Measurements from ENCODE around the gene VARS1.
"Not testable (repeated sequence)": the region's sequence is repeated elsewhere in the genome, so short reads cannot be mapped to it uniquely, and the experiment has no call there.

Gene VARS1

DNA sequence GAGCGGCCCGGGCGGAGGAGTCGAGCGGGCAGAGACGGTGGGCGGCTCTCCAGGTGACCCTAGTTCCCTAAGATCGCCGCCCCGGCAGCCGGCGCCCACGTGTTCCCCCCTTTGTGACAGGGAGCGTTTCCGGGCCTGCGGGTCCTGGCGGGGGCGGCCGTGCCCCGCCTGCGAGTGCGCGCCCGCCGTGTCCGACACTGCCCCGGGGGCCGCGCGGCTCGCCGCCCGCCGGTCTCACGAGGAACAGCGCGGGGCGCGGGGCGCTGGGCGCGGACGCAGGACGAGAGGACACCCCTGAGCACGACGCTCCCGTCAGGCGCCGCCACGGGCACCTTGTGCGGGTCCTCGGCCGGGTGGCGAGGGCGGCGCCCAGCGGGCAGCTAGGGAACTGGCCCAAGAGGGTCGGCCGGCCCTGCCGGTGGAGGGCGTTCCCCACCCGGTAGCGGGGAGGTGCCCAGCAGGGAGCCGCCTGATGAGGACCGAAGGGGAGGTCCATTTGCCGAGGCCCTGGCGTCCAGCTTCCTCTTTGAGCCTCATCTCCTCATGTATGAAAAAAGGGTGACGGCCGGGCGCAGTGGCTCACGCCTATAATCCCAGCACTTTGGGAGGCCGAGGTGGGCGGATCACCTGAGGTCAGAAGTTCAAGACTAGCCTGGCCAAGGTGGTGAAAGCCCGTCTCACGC, at the start of gene VARS1:
Gene VARS1, minus strand, starts transcription at position 137 of the 683 bp plus-strand sequence. CDS start 535 bp downstream, outside the sequence.
- in situ Hi-C loops (cut with MboI; ENCODE audit: low sequenced_read_pairs): no loop called here

DNA sequence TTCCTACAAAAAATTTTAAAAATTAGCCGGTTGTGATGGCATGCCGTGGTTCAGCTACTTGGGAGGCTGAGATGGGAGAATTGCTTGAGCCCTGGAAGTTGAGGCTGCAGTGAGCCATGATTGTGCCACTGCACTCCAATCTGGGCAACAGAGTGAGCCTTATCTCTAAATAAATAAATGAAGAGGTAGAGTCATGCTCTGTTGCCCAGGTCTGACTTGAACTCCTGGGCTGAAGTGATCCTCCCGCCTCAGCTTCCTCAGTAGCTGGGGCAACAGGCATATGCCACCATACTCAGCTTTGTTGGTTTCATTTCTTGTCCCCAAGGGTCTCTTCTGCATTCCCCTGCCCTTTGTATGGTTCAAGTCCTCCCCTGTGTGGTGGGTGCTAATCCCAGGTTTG, 49.0 kb upstream of the VARS1 start:
- in situ Hi-C loops (cut with MboI; ENCODE audit: low sequenced_read_pairs): no loop called here

DNA sequence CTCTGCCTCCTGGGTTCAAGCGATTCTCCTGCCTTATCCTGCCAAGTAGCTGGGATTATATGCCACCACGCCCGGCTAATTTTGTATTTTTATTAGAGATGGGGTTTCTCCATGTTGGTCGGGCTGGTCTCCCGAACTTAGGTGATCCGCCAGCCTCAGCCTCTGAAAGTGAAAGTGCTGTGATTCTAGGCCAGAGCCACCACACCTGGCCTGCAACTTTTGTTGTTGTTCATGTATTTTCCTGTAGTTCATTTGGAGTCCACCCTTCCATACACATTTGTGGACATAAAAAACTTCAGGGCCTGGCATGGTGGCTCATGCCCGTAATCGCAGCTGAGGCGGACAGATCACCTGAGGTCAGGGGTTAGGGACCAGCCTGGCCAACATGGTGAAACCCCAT, 46.5 kb upstream of the VARS1 start:
- in situ Hi-C loops (cut with MboI; ENCODE audit: low sequenced_read_pairs): no loop called here

DNA sequence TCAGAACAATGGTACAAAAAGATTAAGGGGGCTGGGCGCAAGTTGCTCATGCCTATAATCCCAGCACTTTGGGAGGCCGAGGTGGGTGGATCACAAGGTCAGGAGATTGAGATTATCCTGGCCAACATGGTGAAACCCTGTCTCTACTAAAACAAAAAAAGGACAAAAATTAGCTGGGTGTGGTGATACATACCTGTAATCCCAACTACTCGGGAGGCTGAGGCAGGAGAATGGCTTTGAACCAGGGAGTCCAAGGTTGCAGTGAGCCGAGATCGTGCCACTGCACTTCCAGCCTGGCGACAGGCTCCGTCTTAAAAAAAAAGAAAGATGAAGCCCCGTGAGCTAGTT, 44.2 kb upstream of the VARS1 start:
- in situ Hi-C loops (cut with MboI; ENCODE audit: low sequenced_read_pairs): not testable (repeated sequence)

DNA sequence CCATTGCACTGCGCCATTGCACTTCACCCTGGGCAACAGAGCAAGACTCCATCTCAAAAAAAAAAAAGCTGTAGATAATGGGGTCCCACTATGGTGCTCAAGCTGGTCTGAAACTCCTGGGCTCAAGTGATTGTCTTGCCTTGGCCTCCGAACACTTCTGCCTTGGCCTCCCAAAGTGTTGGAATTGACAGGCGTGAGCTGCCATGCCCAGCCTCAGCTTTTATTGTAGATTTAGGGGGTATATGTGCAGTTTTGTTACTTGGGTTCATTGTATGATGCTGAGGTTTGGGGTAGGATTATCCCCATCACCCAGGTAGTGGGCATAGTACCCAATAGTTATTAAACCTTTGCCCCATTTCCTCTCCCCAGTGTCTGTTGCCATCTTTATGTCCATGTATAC, 43.4 kb upstream of the VARS1 start:
- in situ Hi-C loops (cut with MboI; ENCODE audit: low sequenced_read_pairs): no loop called here

DNA sequence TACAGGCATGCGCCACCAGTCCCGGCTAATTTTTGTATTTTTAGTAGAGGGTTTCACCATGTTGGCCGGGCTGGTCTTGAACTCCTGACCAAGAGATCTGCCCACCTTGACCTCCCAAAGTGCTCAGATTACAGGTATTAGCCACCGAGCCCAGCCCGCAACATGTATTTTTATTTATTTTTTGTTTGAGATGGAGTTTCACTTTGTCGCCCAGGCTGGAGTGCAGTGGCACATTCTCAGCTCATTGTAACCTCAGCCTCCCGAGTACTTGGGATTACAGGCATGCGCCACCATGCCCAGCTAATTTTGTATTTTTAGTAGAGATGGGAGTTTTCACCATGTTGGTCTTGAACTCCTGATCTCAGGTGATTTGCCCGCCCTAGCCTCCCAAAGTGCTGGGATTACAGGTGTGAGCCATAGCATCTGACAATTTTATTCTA, 42.6 kb upstream of the VARS1 start:
- in situ Hi-C loops (cut with MboI; ENCODE audit: low sequenced_read_pairs): not testable (repeated sequence)

DNA sequence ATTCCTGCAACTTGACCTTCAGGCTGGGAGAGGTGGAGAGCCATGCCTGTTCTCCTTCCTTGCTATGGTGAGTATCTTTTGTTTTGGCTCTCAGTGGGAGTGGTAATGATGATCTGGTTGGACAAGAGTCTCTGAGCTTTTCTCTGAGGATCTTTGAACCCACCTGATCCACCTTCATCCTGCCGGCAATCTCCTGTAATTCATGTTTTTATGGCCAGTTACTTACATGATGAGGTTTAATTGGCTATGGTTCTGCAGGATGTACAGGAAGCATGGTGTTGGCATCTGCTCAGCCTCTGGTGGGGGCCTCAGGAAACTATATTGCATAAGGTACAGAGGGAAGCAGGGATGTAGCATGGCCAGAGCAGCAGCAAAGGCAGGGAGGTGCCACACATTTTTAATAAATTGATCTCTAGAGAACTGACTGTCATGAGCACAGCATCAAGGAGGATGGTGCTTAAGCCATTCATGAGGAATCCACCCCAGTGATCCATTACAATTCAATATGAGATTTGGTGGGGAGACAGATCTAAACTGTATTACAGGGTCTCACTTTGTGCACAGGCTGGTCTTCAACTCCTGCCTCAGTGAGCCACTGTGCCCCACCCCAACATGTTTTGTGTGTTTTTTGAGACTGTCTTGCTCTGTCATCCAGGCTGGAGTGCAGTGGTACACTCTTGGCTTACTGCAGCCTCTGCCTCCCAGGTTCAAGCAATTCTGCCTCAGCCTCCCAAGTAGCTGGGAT, 42.0 kb upstream of the VARS1 start:
- in situ Hi-C loops (cut with MboI; ENCODE audit: low sequenced_read_pairs): no loop called here

DNA sequence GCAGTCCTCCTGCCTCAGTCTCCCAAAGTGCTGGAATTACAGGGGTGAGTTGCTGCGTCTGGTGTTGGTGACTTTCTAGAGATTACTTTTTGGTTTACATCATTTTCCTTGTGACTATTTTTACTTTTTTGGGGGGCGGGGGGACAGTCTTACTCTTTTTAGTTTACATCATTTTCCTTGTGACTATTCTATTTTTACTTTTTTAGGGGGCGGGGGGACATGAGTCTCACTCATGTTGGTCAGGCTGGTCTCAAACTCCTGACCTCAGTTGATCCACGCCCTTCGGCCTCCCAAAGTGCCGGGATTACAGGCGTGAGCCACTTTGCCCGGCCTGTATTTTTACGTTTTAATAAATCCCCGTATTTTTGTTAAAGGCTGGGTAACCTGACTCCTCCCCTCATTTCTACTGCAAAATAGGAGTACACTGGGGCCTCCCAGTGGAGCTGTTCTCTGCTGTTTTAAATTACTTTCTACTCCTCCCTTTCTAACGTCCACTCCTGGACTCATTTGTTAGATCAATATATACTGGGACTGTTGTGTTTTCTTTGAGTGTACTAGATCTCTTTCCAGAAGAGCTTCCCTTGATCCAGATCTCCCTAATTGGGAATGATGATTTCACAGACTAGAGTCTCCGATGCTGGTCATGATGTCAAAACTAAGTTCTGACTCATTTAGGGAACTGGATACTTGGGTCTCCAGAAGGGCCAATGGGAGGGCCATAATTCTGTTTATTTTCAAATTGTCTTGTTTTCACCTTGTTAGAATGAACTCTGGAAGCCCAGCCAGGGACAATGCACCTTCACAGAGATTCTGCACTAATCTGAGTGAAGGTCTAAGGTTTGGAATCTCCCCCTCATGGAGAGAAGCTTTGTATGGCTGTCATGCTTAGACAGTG, 41.2 kb upstream of the VARS1 start:
- in situ Hi-C loops (cut with MboI; ENCODE audit: low sequenced_read_pairs): no loop called here

DNA sequence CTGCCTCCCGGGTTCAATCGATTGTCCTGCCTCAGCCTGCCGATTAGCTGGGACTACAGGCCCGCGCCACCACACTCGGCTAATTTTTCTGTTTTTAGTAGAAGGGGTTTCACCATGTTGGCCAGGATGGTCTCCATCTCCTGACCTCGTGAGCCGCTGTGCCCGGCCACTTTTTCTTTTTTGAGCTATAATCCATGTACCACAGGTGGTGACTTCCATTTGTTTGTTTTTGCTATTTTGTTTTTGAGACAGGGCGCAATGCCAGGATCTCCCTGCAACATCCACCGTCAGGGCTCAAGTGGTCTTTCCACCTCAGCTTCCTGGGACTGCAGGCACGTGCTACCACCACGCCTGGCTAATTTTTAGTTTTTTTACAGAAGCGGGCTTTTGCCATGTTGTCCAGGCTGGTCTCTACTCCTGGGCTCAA, 40.5 kb upstream of the VARS1 start:
- in situ Hi-C loops (cut with MboI; ENCODE audit: low sequenced_read_pairs): no loop called here

DNA sequence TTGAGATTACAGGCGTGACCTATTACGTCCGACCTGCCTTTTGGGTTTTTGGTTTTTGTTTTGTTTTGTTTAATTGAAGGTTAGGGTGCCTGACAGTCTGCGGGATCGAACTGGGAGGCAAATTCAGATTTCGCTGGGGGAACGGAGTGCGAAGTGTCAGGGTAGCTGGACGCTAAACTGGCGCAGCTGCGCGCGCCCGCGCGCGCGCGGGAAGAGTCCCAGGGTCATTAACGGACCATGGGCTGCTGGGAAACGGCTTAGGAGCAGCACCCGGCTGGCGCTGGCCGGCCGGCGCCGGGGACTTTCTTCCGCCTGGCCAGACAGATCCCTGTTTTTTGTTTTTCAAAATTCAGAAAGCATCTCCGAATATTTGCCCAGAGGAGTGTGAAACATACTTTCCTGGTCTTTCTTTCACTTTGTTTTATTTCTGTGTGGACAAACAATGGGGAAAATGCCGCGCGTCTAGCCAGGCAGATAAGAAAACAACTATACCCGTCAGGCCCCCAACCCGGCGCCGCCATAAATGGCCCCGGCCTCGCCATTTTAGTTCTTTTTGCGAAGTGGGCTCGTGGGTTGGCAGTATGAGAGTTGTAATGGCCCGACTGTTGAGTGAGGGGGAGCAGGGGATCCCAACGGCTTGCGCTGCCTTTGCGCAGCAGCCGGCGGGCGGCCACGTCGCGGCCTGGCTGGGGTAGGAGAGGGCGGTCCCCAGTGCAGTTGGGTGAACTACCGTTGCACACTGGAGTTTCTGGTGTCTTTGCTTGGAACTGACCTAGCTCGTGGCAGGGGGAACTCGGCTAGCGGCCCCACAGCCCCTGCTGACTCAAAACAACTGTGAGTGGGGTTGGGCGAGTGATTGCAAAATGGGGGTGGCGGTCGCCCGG, 39.1 kb upstream of the VARS1 start:
- in situ Hi-C loops (cut with MboI; ENCODE audit: low sequenced_read_pairs): no loop called here

DNA sequence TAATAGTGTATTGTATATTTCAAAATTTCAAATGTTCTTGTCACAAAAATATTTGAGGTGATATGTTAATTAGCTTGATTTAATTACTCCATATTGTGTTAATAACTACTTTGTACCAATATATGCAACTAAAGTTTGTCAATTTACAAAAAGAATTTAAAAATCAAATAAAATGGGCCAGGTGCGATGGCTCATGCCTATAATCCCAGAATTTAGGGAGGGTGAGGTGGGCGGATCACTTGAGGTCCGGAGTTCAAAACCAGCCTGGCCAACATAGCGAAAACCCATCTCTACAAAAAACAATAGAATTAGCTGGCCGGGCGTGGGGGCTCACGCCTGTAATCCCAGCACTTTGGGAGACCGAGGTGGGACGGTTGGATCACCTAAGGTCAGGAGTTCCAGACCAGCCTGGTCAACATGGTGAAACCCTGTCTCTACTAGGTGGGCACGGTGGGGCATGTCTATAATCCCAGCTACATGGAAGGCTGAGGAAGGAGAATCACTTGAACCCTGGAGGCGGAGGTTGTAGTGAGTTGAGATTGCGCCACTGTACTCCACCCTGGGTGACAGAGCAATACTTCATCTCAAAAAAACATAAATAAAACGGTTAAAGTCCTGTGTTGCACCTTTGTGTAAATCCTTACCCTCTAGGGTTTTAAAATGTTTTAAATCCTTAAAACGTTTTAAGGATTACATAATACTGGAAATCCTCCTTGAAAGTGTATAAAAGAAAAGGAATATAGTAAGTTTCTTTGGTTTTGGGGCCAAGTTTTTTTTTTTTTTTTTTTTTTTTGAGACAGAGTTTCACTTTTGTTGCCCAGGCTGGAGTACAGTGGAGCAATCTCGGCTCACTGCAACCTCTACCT, 36.0 kb upstream of the VARS1 start:
- in situ Hi-C loops (cut with MboI; ENCODE audit: low sequenced_read_pairs): no loop called here

DNA sequence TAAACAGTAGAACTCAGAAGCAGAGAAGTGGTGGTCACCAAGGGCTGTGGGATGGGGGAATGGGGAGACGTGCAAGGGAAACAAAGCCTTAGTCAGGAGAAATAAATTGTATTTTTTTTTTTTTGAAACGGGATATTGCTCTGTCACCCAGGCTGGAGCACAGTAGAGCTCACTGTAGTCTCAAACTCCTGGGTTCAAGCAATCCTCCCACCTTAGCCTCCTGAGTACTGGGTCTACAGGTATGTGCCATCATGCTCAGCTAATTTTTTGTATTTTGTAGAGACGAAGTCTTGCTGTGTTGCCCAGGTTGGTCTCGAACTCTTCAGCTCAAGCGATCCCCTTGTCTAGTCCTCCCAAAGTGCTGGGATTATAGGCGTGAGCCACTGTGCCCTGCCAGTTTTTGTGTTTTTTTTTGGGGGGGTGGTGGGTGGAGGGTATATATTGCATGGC, 35.4 kb upstream of the VARS1 start:
- in situ Hi-C loops (cut with MboI; ENCODE audit: low sequenced_read_pairs): no loop called here

DNA sequence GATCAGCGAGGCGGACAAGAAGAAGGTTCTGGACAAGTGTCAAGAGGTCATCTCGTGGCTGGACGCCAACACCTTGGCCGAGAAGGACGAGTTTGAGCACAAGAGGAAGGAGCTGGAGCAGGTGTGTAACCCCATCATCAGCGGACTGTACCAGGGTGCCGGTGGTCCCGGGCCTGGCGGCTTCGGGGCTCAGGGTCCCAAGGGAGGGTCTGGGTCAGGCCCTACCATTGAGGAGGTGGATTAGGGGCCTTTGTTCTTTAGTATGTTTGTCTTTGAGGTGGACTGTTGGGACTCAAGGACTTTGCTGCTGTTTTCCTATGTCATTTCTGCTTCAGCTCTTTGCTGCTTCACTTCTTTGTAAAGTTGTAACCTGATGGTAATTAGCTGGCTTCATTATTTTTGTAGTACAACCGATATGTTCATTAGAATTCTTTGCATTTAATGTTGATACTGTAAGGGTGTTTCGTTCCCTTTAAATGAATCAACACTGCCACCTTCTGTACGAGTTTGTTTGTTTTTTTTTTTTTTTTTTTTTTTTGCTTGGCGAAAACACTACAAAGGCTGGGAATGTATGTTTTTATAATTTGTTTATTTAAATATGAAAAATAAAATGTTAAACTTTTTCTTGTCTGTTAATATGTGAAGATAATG, 34.2 kb upstream of the VARS1 start:
- in situ Hi-C loops (cut with MboI; ENCODE audit: low sequenced_read_pairs): no loop called here

DNA sequence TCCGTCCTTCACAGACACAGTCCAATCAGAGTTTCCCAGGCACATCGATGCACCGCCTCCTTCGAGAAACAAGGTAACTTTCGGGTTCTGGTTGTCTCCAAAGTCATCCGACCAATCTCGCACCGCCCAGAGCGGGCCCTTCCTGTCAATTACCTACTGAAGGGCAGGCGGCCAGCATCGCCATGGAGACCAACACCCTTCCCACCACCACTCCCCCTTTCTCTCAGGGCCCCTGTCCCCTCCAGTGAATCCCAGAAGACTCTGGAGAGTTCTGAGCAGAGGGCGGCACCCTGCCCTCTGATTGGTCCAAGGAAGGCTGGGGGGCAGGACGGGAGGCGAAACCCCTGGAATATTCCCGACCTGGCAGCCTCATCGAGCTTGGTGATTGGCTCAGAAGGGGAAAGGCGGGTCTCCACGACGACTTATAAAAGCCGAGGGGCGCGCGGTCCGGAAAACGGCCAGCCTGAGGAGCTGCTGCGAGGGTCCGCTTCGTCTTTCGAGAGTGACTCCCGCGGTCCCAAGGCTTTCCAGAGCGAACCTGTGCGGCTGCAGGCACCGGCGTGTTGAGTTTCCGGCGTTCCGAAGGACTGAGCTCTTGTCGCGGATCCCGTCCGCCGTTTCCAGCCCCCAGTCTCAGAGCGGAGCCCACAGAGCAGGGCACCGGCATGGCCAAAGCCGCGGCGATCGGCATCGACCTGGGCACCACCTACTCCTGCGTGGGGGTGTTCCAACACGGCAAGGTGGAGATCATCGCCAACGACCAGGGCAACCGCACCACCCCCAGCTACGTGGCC, 31.9 kb upstream of the VARS1 start, which contains the start of gene HSPA1B:
Gene HSPA1B, plus strand, starts transcription at position 453 of the 794 bp plus-strand sequence. Its CDS starts 213 bp downstream, at position 666.
- in situ Hi-C loops (cut with MboI; ENCODE audit: low sequenced_read_pairs): no loop called here

DNA sequence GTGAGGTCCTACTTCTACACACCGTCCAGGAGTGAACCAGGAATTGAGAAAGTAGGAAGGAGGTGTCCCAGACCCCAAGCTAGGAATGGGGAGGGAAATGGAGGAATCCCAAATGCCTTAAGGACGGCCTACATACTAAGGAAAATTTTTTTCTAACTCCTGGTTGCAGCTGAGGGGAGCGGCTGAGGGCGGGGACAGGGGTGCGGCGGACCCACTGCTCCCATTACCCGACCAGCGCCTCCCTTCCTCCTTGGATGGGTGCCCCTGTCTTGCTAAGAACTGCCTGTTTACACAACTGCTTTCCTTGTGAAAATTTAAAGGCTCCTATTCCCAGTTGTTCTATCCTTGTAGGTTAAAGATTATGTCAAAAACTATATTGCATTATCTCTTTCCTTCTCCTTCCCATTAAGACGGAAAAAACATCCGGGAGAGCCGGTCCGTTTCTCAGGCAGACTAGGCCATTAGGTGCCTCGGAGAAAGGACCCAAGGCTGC, 31.3 kb upstream of the VARS1 start:
- in situ Hi-C loops (cut with MboI; ENCODE audit: low sequenced_read_pairs): no loop called here

DNA sequence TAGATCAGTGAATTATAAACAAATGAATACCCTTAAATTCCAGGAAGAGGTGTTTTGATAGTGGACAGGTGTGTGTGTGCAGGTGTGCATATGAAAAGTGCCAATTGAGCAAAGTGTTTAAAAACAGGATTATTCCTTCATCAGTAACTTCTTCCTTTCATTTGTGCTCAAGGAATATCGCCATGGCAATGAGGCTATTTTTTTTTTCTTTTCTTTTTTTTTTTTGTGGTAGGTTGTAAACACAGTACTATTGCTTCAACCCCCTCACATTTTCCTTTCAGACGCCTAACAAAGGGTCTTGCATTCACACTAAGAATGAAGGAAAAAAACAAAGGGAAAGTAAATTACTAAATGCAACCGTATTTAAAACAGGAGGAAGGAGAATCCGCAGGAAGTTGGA, 30.0 kb upstream of the VARS1 start:
- in situ Hi-C loops (cut with MboI; ENCODE audit: low sequenced_read_pairs): no loop called here

DNA sequence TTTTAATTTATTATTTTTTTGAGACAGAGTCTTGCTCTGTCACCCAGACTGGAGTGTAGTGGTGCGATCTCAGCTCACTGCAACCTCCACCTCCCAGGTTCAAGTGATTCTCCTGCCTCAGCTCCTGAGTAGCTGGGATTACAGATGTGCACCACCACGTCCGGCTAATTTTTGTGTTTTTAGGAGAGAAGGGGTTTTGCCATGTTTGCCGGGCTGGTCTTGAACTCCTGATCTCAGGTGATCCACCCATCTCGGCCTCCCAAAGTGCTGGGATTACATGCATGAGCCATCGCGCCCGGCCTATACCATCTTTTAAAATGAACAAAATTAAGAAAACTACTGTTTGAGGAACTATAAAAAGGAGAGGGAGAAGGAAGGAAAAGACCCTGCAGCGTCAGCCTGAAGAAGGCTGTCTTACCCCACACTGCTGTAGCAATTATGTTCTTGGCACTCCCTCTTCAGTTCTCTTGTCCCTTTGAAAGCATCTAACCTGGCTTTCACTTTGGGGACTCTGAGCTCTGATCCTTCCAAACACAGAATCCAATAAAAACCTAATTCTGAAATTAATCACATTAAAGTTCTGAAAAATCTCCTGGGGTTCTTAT, 28.1 kb upstream of the VARS1 start:
- in situ Hi-C loops (cut with MboI; ENCODE audit: low sequenced_read_pairs): not testable (repeated sequence)

Data from HL-60/S4 (cell line).